ENCODE results near the gene SLC26A9. TPM values are rescaled to one million over a fixed set of nuclear protein-coding genes. Genes with fewer than 3 reads are reported as not detected.

The SLC26A9 gene
- total RNA-seq, 1 experiment from 2014 or later, result not detected

GRCh38 chr1:205936311-205936710, 6.9 kb downstream of the SLC26A9 start:
- ChIA-PET POLR2A (no interaction called here), CTCF (no interaction called here)
- Histone ChIP-seq H3K36me3 (ENCODE audit: control insufficient read depth, insufficient read depth, low read length) (no peaks in the 10 kb centered on the region), H3K27ac (ENCODE audit: low read length) (no peak overlapping the region), H3K27me3 (ENCODE audit: control insufficient read depth, insufficient read depth, low read length) (peaks cover 3% of the 10 kb centered on the region), H3K9me3 (ENCODE audit: control insufficient read depth, insufficient read depth, low read depth, low read length) (no peaks in the 10 kb centered on the region), H3K4me3 (ENCODE audit: low read depth in 2 of 2, low read length in 2 of 2) (no peak overlapping the region), H3K4me1 (ENCODE audit: control insufficient read depth, insufficient read depth, low read length) (no peaks in the 10 kb centered on the region)
- TF ChIP-seq CTCF (IDR thresholded peaks at IDR 0.05) (no peak), POLR2AphosphoS5 (IDR thresholded peaks at IDR 0.05; ENCODE audit: low read depth, low read length) (no peak), SIN3A (IDR thresholded peaks at IDR 0.05; ENCODE audit: borderline replicate concordance, insufficient read depth, low read depth, low read length) (no peak), REST (IDR thresholded peaks at IDR 0.05; ENCODE audit: insufficient read depth in 1 of 2, low read depth in 2 of 2, low read length in 1 of 2) (no peak), TCF7L2 (IDR thresholded peaks at IDR 0.05; ENCODE audit: low read depth, low read length) (no peak)
- intact Hi-C loops (cut with micrococcal nuclease; ENCODE audit: unreplicated experiment) (no loop called here), in situ Hi-C loops (cut with HindIII; ENCODE audit: low pct_unique_long_range_greater_than_20kb, low sequenced_read_pairs) (no loop called here)
- no TSS peak for BruUV-seq (replicated peaks)
- ATAC-seq (no peak), DNase-seq (ENCODE audit: low read depth, low spot score) (no peak)

DNA sequence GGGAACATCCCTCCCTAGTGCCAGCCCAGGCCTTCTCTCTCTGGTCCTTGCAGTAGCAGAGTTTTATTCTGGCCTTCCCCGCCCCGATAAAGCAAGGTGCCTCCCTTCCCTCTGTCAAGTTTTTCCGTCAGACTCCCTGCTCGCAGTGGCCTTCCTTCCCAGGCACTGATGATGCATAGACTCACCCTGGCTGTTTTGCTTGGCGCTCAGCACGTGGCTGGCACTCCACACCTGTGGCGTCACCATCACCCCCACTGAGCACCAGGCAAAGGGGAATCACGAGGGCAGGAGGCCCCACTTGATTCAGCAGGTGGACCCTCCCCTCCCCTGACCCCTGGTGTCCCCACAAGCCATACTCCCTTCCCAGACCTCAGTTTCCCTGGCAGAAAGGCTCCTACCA, 7.4 kb downstream of the SLC26A9 start:
- no peaks in the 10 kb centered on the region for H3K4me1 ChIP-seq (ENCODE audit: control insufficient read depth, insufficient read depth, low read length)

More for the DNA sequence above, 7.4 kb downstream of the SLC26A9 start:
- TF ChIP-seq TCF7L2 (IDR thresholded peaks at IDR 0.05; ENCODE audit: low read depth, low read length) (no peak), REST (IDR thresholded peaks at IDR 0.05; ENCODE audit: insufficient read depth in 1 of 2, low read depth in 2 of 2, low read length in 1 of 2) (no peak), SIN3A (IDR thresholded peaks at IDR 0.05; ENCODE audit: borderline replicate concordance, insufficient read depth, low read depth, low read length) (no peak), CTCF (IDR thresholded peaks at IDR 0.05) (no peak), POLR2AphosphoS5 (IDR thresholded peaks at IDR 0.05; ENCODE audit: low read depth, low read length) (no peak)
- ChIA-PET CTCF (no interaction called here), POLR2A (no interaction called here)
- no peaks in the 10 kb centered on the region for H3K9me3 ChIP-seq (ENCODE audit: control insufficient read depth, insufficient read depth, low read depth, low read length)
- no peak overlapping the region for H3K4me3 ChIP-seq (ENCODE audit: low read depth in 2 of 2, low read length in 2 of 2)
- BruUV-seq (replicated peaks), result no TSS peak
- ATAC-seq, result no peak
- intact Hi-C loops (cut with micrococcal nuclease; ENCODE audit: unreplicated experiment) (no loop called here), in situ Hi-C loops (cut with HindIII; ENCODE audit: low pct_unique_long_range_greater_than_20kb, low sequenced_read_pairs) (no loop called here)
- no peaks in the 10 kb centered on the region for H3K36me3 ChIP-seq (ENCODE audit: control insufficient read depth, insufficient read depth, low read length)
- H3K27me3 ChIP-seq (ENCODE audit: control insufficient read depth, insufficient read depth, low read length), result peaks cover 5% of the 10 kb centered on the region
- H3K27ac ChIP-seq (ENCODE audit: low read length), result no peak overlapping the region
- DNase-seq (ENCODE audit: low read depth, low spot score), result no peak
